ENCODE results near the gene CFAP46.

The CFAP46 gene

GRCh38 chr10:132770061-132771021 is 172.0 kb downstream of the CFAP46 start:
- DNase-seq (ENCODE audit: low spot score): no peak

GRCh38 chr10:132768346-132769248 is 173.8 kb downstream of the CFAP46 start:
- no peak for DNase-seq (ENCODE audit: low spot score)

GRCh38 chr10:132766291-132766690 is 176.1 kb downstream of the CFAP46 start:
- no peak for DNase-seq (ENCODE audit: low spot score)

GRCh38 chr10:132765435-132765834 is 176.9 kb downstream of the CFAP46 start:
- peak; percentile 73 for DNase-seq (ENCODE audit: low spot score)

- DNase-seq (ENCODE audit: low spot score): no peak
Observed at GRCh38 chr10:132764108-132764507, 178.3 kb downstream of the CFAP46 start.

- DNase-seq (ENCODE audit: low spot score): no peak
Observed at GRCh38 chr10:132763545-132763944, 178.8 kb downstream of the CFAP46 start.

GRCh38 chr10:132762267-132762666 is 180.1 kb downstream of the CFAP46 start:
- DNase-seq (ENCODE audit: low spot score): peak; percentile 43

GRCh38 chr10:132761395-132762060 is 180.8 kb downstream of the CFAP46 start:
- DNase-seq (ENCODE audit: low spot score): no peak

GRCh38 chr10:132758865-132759264 is 183.5 kb downstream of the CFAP46 start:
- no peak for DNase-seq (ENCODE audit: low spot score)

Data from Ammon's horn (tissue), 1 donor.